Ectodermal cell (in vitro differentiated cells): ENCODE data around the gene TSHZ2.

Experiments used
- H3K27ac ChIP-seq: 2 replicates; pipeline ENCODE4 v1.7.0; 2013; ENCODE audit warnings: mild to moderate bottlenecking, low read depth, low read length; ENCODE audit not compliant: insufficient read depth, poor library complexity, severe bottlenecking
- H3K27me3 ChIP-seq: 2 replicates; pipeline ENCODE4 v1.7.0; 2013; ENCODE audit warnings: mild to moderate bottlenecking, low read length; ENCODE audit not compliant: insufficient read depth, control insufficient read depth, poor library complexity, severe bottlenecking
- H3K36me3 ChIP-seq: one replicate; pipeline ENCODE4 v1.7.0; 2013; ENCODE audit warnings: low read length; ENCODE audit not compliant: control insufficient read depth, insufficient read depth
- H3K4me1 ChIP-seq: one replicate; pipeline ENCODE4 v1.7.0; 2013; ENCODE audit warnings: low read length; ENCODE audit not compliant: control insufficient read depth, insufficient read depth
- H3K4me3 ChIP-seq: 2 replicates; pipeline ENCODE4 v1.7.0; 2013; ENCODE audit warnings: low read depth, low read length, control low read depth; ENCODE audit not compliant: insufficient read depth
- H3K9me3 ChIP-seq: 2 replicates; pipeline ENCODE4 v1.7.0; 2013; ENCODE audit warnings: mild to moderate bottlenecking, low read length, moderate library complexity; ENCODE audit not compliant: control insufficient read depth
- WGBS, 2 experiments: methylation state at CpG; one replicate each; pipeline ENCODE4 v1.1.7; 2013; ENCODE audit warnings: missing lambda C conversion rate in 2 of 2; 5-methylcytosine and 5-hydroxymethylcytosine counted together

The TSHZ2 gene

DNA sequence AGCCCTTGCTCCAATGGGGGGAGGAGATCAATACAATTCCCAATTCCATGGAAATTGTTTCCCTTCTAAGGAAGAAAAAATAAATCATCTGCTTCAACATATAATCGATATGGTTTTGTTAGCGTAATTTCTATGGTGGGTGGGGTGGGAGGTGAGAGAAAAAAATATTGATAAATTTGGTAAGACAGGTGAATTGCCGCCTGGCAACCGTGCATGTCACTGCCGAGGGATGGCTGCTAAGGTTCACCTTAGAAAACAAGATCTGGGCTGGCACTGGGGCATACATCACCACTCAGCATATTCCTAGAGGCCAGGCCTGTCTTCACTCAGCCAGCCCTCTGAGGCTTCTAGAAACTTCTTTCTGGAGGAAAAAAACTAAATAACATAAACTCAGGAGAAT, 517.4 kb downstream of the TSHZ2 start:
- Histone ChIP-seq H3K27me3 (no peaks in the 10 kb centered on the region), H3K36me3 (no peaks in the 10 kb centered on the region), H3K9me3 (no peaks in the 10 kb centered on the region), H3K4me1 (no peaks in the 10 kb centered on the region), H3K27ac (no peak overlapping the region), H3K4me3 (no peak overlapping the region)
- WGBS, 2 experiments: 93 to 95% methylated on average over 5 of the region's 5 CpGs

DNA sequence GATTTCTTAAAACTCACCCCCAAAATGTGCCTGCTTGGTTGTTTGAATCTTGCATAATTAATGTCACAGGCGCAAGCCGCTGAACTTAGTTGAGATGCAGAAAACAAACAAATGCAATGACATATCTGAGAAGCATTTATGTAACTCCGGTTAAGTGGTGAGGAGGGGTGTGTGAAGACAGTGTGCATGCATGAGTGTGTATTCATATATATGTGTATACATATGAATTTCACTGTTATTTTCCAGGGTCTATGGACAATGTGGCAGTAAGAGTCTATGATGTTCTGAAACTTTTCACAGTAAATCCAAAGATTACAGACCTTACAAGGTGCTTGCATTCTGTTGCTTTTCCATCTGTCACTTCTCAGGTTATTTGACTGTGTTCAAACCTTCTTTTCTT, 518.5 kb downstream of the TSHZ2 start:
- 92 to 96% methylated on average over 3 of the region's 3 CpGs for WGBS, 2 experiments
- Histone ChIP-seq H3K36me3 (no peaks in the 10 kb centered on the region), H3K9me3 (no peaks in the 10 kb centered on the region), H3K4me3 (no peak overlapping the region), H3K27ac (no peak overlapping the region), H3K27me3 (no peaks in the 10 kb centered on the region), H3K4me1 (no peaks in the 10 kb centered on the region)

DNA sequence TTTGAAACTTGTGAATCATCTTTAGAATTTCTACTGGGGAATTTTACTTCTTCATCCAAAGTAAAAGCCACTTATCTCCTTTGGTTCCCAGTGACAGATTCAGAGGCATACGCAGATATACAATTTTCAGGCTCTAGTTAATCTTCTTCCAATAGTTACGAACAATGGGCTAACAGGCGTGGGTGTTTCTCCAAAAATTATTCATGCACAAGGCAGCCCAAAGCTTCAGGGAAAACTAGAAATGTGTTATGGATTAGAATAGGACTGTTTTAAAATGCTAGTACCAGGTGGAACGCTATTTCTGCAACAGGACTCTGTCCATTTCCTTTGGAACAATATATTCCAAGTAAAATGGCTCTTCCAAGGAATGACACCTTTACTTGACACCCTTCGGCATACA, 519.3 kb downstream of the TSHZ2 start:
- H3K9me3 ChIP-seq: no peaks in the 10 kb centered on the region
- no peaks in the 10 kb centered on the region for H3K36me3 ChIP-seq
- no peak overlapping the region for H3K4me3 ChIP-seq
- no peaks in the 10 kb centered on the region for H3K27me3 ChIP-seq
- 98 to 99% methylated on average over 4 to 5 of the region's 5 CpGs for WGBS, 2 experiments
- H3K4me1 ChIP-seq: no peaks in the 10 kb centered on the region
- H3K27ac ChIP-seq: no peak overlapping the region

GRCh38 chr20:53492212-53492611, 520.1 kb downstream of the TSHZ2 start:
- WGBS, 2 experiments: 86 to 97% methylated on average over 3 of the region's 3 CpGs
- Histone ChIP-seq H3K9me3 (no peaks in the 10 kb centered on the region), H3K27ac (no peak overlapping the region), H3K27me3 (no peaks in the 10 kb centered on the region), H3K4me1 (no peaks in the 10 kb centered on the region), H3K36me3 (no peaks in the 10 kb centered on the region), H3K4me3 (no peak overlapping the region)

DNA sequence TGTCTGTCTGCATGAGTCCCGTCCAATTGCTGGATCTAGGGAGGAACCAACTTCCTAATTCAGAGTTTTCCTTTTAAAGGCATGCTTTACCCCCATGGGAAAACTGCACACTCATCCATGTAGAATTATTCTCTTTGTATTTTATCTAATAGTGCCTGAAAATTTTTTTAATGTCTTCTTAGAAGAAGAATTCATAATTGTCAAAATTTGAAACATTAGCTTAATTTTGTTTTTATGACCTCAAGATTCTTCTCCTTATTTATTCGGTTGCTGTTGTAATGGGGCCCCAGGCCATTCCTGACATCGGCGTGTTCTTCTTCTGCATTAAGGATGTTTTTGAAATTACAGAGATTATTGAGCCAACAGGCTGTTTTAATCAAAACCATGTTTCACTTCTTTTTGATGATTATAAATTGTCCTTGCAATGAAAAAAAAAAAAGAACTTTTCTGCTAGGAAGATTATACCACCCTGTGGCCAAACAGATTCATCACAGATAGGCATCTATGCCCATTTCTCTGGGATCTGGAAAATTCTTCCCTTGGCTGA, 521.2 kb downstream of the TSHZ2 start:
- no peak overlapping the region for H3K4me3 ChIP-seq
- 89 to 100% methylated on average over 2 to 4 of the region's 4 CpGs for WGBS, 2 experiments
- H3K27ac ChIP-seq: no peak overlapping the region

GRCh38 chr20:53494753-53495152, 522.6 kb downstream of the TSHZ2 start:
- no peaks in the 10 kb centered on the region for H3K27me3 ChIP-seq
- H3K36me3 ChIP-seq: no peaks in the 10 kb centered on the region
- H3K9me3 ChIP-seq: no peaks in the 10 kb centered on the region
- H3K4me1 ChIP-seq: no peaks in the 10 kb centered on the region
- H3K27ac ChIP-seq: no peak overlapping the region
- WGBS, 2 experiments: 88 to 92% methylated on average over 5 of the region's 5 CpGs
- no peak overlapping the region for H3K4me3 ChIP-seq

More for the DNA sequence above, 521.2 kb downstream of the TSHZ2 start:
- Histone ChIP-seq H3K27me3 (no peaks in the 10 kb centered on the region), H3K9me3 (no peaks in the 10 kb centered on the region), H3K36me3 (no peaks in the 10 kb centered on the region), H3K4me1 (no peaks in the 10 kb centered on the region)

DNA sequence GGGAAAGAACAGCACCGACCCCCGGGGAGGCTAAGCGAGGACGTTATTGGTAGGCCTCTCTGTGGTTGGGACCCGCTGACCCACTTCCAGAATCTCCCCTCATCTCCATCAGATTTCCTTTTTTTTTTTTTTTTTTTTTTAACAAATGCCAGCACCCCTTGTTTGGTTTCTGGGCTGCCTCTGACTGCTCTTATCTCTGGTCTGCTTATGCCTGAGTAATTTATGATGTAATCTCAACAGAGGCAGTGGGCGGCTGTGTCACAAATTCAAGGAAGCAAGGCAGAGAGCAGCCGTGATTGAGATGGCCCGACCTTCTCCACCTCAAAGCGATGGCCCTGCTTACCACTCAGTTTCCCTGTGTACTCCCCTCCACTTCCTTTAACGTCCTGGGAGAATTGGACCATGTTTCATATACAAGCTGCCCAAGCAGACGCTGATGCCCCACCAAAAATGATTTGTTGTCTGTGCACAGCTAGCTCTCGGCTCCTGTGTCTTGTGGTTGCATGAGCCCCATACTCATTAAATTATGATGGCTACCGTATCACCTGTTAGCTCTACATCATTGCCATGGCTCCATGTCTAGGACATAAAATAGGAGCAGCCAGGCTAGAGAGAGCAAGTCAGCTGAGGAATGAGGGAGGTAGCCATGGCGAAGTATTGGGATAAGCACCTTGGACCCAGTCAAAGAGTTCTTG, 523.4 kb downstream of the TSHZ2 start:
- H3K4me3 ChIP-seq: no peak overlapping the region
- no peak overlapping the region for H3K27ac ChIP-seq
- H3K27me3 ChIP-seq: no peaks in the 10 kb centered on the region
- WGBS, 2 experiments: 91 to 93% methylated on average over 14 of the region's 14 CpGs
- H3K36me3 ChIP-seq: no peaks in the 10 kb centered on the region
- H3K4me1 ChIP-seq: no peaks in the 10 kb centered on the region
- no peaks in the 10 kb centered on the region for H3K9me3 ChIP-seq

DNA sequence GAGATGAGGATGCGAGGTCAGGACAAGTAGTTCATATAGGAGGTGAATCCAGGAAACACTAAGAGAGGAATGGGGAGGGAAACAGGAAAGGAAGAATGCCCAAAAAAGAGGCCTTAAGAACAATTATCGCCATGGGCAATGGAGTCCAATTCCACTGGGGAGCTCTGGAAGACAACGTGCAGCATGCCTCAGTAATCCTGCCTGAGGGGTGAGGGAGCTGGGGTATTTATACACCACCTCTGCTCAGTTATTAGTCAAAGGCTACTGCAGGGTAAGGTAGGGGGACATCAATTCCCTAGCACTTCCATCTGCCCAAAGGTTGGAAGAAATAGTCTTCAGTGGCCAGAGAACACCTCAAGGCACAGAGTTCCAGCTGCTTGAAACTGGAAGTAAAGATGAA, 525.1 kb downstream of the TSHZ2 start:
- H3K27me3 ChIP-seq: no peaks in the 10 kb centered on the region
- no peak overlapping the region for H3K27ac ChIP-seq
- 94 to 98% methylated on average over 3 of the region's 3 CpGs for WGBS, 2 experiments
- no peak overlapping the region for H3K4me3 ChIP-seq
- H3K9me3 ChIP-seq: no peaks in the 10 kb centered on the region
- H3K36me3 ChIP-seq: no peaks in the 10 kb centered on the region
- H3K4me1 ChIP-seq: no peaks in the 10 kb centered on the region

DNA sequence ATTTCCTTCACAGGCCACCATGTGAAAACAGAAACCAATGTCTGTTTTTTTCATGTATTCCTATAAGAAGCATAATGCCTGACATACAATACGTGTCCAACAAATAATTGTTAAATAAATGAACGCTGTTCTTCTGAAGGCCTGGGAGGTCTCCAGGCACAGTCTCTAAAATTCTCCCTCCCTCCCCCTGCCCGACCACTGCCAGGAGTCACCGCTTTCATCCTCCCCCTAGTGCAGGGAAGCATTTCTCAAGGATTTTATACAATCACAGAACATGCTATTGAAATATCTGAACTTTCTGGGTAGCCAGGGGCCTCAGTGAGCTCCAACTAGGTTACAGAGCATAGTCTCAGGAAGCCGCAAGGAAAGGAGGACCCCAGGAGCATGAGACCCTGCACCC, 526.2 kb downstream of the TSHZ2 start:
- 90 to 96% methylated on average over 5 of the region's 5 CpGs for WGBS, 2 experiments
- no peak overlapping the region for H3K27ac ChIP-seq
- no peaks in the 10 kb centered on the region for H3K27me3 ChIP-seq
- H3K4me1 ChIP-seq: no peaks in the 10 kb centered on the region
- H3K4me3 ChIP-seq: no peak overlapping the region
- no peaks in the 10 kb centered on the region for H3K36me3 ChIP-seq
- H3K9me3 ChIP-seq: no peaks in the 10 kb centered on the region

DNA sequence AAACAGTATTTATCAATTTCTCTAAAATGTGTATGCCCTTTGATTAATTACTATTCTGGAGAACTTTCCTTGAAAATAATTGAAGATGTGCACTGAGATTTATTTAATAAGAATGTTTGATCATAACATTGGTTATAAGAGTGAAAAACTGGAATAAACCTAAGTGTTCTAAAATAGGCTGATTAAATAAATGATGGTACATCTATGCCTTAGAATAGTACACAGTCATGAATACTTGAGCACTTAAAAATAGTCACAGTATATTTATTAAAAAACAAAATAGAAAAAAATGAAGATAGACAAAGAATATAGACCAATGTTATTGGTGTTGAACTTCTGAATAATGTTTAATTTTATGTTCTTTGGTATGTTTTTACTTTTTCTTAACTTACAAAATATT, 528.5 kb downstream of the TSHZ2 start:
- no peak overlapping the region for H3K27ac ChIP-seq
- H3K4me1 ChIP-seq: no peaks in the 10 kb centered on the region
- H3K36me3 ChIP-seq: no peaks in the 10 kb centered on the region
- H3K27me3 ChIP-seq: no peaks in the 10 kb centered on the region
- no peaks in the 10 kb centered on the region for H3K9me3 ChIP-seq
- no peak overlapping the region for H3K4me3 ChIP-seq
